HEK293 (cell line): ENCODE measurements around the gene SLC7A4.
"Not testable (repeated sequence)": the region's sequence is repeated elsewhere in the genome, so short reads cannot be mapped to it uniquely, and the experiment has no call there.

ENCODE experiments used
- CTCF ChIA-PET: fragments of 350-600 bp; formaldehyde crosslinking; extraction: SDS; loops from one replicate; lab custom pipeline; 2021; ENCODE audit warnings: antibody characterized with exemption; lab: Yijun Ruan, JAX
- POLR2A ChIA-PET: fragments of 300-600 bp; formaldehyde crosslinking; extraction: SDS; loops from one replicate; lab custom pipeline; 2020; ENCODE audit warnings: antibody characterized with exemption, inconsistent platforms; lab: Yijun Ruan, JAX
- H3K27ac ChIP-seq: fragments of 200-500 bp; sonication (Bioruptor generic); 2 replicates; pipeline ENCODE4 v1.5.1; 2014; ENCODE audit warnings: low read depth, low read length, control low read depth, inconsistent platforms; ENCODE audit errors: extremely low read depth
- H3K36me3 ChIP-seq, 2 experiments: fragments of 200-500 bp in 1 of 2; sonication (Bioruptor generic) in 1 of 2; 1 replicate in 1 of 2; 2 replicates in 1 of 2; pipeline ENCODE4 v1.5.1; 2014 to 2017; ENCODE audit warnings: inconsistent platforms in 2 of 2, low read length in 2 of 2; ENCODE audit not compliant: control insufficient read depth in 2 of 2, insufficient read depth in 1 of 2
- H3K4me1 ChIP-seq: fragments of 200-500 bp; sonication (Bioruptor generic); 2 replicates; pipeline ENCODE4 v1.5.1; 2014; ENCODE audit warnings: mild to moderate bottlenecking, low read length, inconsistent platforms; ENCODE audit not compliant: control insufficient read depth, insufficient read depth
- H3K4me3 ChIP-seq: 2 replicates; pipeline ENCODE4 v1.5.1; 2011; ENCODE audit warnings: low read depth, mild to moderate bottlenecking, control low read depth, low read length, moderate library complexity
- H3K9me3 ChIP-seq: fragments of 200-500 bp; sonication (Bioruptor generic); 2 replicates; pipeline ENCODE4 v1.5.1; 2014; ENCODE audit warnings: low read depth, low read length, inconsistent platforms; ENCODE audit not compliant: control insufficient read depth, insufficient read depth
- FEZF1 ChIP-seq: fragments of 450-650 bp; formaldehyde crosslinking; IDR thresholded peaks from 2 replicates; pipeline ENCODE4 v1.5.1; 2016; ENCODE audit warnings: missing biosample characterization, missing genetic modification characterization
- GFI1B ChIP-seq: fragments of 450-650 bp; formaldehyde crosslinking; IDR thresholded peaks from 2 replicates; pipeline ENCODE4 v1.5.1; 2016; ENCODE audit warnings: missing biosample characterization, missing genetic modification characterization
- HOXC10 ChIP-seq: sonication (generic); formaldehyde crosslinking; IDR thresholded peaks from 2 replicates; pipeline ENCODE4 v1.8.1; 2023; ENCODE audit warnings: mild to moderate bottlenecking, missing genetic modification reagents
- KLF9 ChIP-seq: fragments of 450-650 bp; formaldehyde crosslinking; IDR thresholded peaks from 2 replicates; pipeline ENCODE4 v1.5.1; 2016; ENCODE audit warnings: missing biosample characterization, missing genetic modification characterization, low read depth
- REST ChIP-seq: fragments of 450-650 bp; formaldehyde crosslinking; IDR thresholded peaks from 2 replicates; pipeline ENCODE4 v1.5.1; 2016; ENCODE audit warnings: missing biosample characterization, missing genetic modification characterization
- ZBTB17 ChIP-seq: fragments of 450-650 bp; formaldehyde crosslinking; IDR thresholded peaks from 2 replicates; pipeline ENCODE4 v1.5.1; 2016; ENCODE audit warnings: missing biosample characterization, missing genetic modification characterization
- ZNF121 ChIP-seq: fragments of 450-650 bp; formaldehyde crosslinking; IDR thresholded peaks from 2 replicates; pipeline ENCODE4 v1.5.1; 2016; ENCODE audit warnings: missing biosample characterization, missing genetic modification characterization
- ZNF18 ChIP-seq: fragments of 450-650 bp; formaldehyde crosslinking; IDR thresholded peaks from 2 replicates; pipeline ENCODE4 v1.5.1; 2016; ENCODE audit warnings: missing biosample characterization, missing genetic modification characterization
- ZNF23 ChIP-seq: fragments of 450-650 bp; formaldehyde crosslinking; IDR thresholded peaks from 2 replicates; pipeline ENCODE4 v1.5.1; 2016; ENCODE audit warnings: missing biosample characterization, missing genetic modification characterization, borderline replicate concordance
- ZNF24 ChIP-seq: fragments of 450-650 bp; formaldehyde crosslinking; IDR thresholded peaks from 2 replicates; pipeline ENCODE4 v1.5.1; 2016; ENCODE audit warnings: missing biosample characterization, missing genetic modification characterization
- ZNF266 ChIP-seq: fragments of 450-650 bp; formaldehyde crosslinking; IDR thresholded peaks from 2 replicates; pipeline ENCODE4 v1.5.1; 2016; ENCODE audit warnings: missing biosample characterization, missing genetic modification characterization, low read depth
- ZNF510 ChIP-seq: fragments of 450-650 bp; formaldehyde crosslinking; IDR thresholded peaks from 2 replicates; pipeline ENCODE4 v1.5.1; 2018; ENCODE audit warnings: mild to moderate bottlenecking, missing genetic modification characterization, missing biosample characterization; ENCODE audit not compliant: insufficient replicate concordance
- ZNF555 ChIP-seq: fragments of 450-650 bp; formaldehyde crosslinking; conservative IDR thresholded peaks from 2 replicates; pipeline ENCODE4 v1.5.1; 2017; ENCODE audit warnings: missing biosample characterization, mild to moderate bottlenecking, missing genetic modification characterization, inconsistent platforms
- ZNF701 ChIP-seq: fragments of 450-650 bp; formaldehyde crosslinking; IDR thresholded peaks from 2 replicates; pipeline ENCODE4 v1.5.1; 2016; ENCODE audit warnings: missing biosample characterization, missing genetic modification characterization
- ZNF792 ChIP-seq: fragments of 450-650 bp; formaldehyde crosslinking; IDR thresholded peaks from 2 replicates; pipeline ENCODE4 v1.5.1; 2016; ENCODE audit warnings: missing biosample characterization, missing genetic modification characterization
- ZSCAN30 ChIP-seq: fragments of 450-650 bp; IDR thresholded peaks from 2 replicates; pipeline ENCODE4 v1.5.1; 2018; ENCODE audit warnings: missing biosample characterization, mild to moderate bottlenecking, missing genetic modification characterization, moderate library complexity

The SLC7A4 gene

GRCh38 chr22:21039158-21039557, 6.8 kb upstream of the SLC7A4 start:
- H3K9me3 ChIP-seq, H3K27ac ChIP-seq, H3K4me3 ChIP-seq, H3K4me1 ChIP-seq, H3K36me3 ChIP-seq, POLR2A ChIA-PET: not testable (repeated sequence)
- CTCF ChIA-PET = interaction anchor here (0.6 to 1.1 kb wide), 2 partner anchors 18 to 236 kb away, joined by 5 to 6 read pairs; no protein-coding TSS in a partner anchor
- TF ChIP-seq ZNF121 (tag by site-specific recombination) = peak; percentile 69

GRCh38 chr22:21038405-21038804, 6.0 kb upstream of the SLC7A4 start:
- Histone ChIP-seq H3K27ac (no peak overlapping the region), H3K36me3 (no peaks in the 10 kb centered on the region), H3K9me3 (no peaks in the 10 kb centered on the region), H3K4me3 (no peak overlapping the region), H3K4me1 (no peaks in the 10 kb centered on the region)
- TF ChIP-seq REST (tag by site-specific recombination) = peak; percentile 61
- no peak for TF ChIP-seq ZSCAN30
- ChIA-PET POLR2A (interaction anchor here (1.7 to 1.8 kb wide), 2 partner anchors 36 to 56 kb away, joined by 5 to 7 read pairs; partner anchors contain the start of genes LZTR1 and THAP7), CTCF (interaction anchor here (0.6 to 1.2 kb wide), 5 partner anchors 8 to 1169 kb away, joined by 3 to 6 read pairs (median 5); partner anchors contain the start of gene LRRC74B)

DNA sequence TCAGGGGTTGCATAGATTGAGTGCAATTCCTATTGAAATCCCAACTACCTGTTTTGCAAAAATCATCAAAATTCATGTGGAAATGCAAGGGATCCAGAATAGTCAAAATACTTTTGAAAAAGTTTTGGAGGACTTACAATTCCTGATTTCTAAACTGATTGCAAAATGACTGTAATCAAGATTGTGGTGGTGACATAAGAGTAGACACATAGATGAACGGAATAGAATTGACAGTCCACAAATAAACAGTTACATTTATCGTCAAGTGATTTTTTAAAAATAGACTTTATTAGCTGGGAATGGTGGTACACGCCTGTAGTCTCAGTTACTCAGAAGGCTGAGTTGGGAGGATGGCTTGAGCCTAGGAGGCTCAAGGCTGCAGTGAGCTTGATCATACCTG, 2.6 kb upstream of the SLC7A4 start:
- POLR2A ChIA-PET = no interaction called here
- Histone ChIP-seq H3K4me3 (no peak overlapping the region), H3K4me1 (no peaks in the 10 kb centered on the region), H3K27ac (no peak overlapping the region), H3K9me3 (no peaks in the 10 kb centered on the region), H3K36me3 (no peaks in the 10 kb centered on the region)
- TF ChIP-seq GFI1B = no peak
- no peak for TF ChIP-seq ZNF121 (tag by site-specific recombination)
- no peak for TF ChIP-seq ZNF792 (tag by site-specific recombination)
- TF ChIP-seq ZNF18 (tag by site-specific recombination) = no peak
- no peak for TF ChIP-seq ZNF266
- no peak for TF ChIP-seq ZNF555 (tag by site-specific recombination)
- TF ChIP-seq ZNF701 (tag by site-specific recombination) = no peak
- no peak for TF ChIP-seq ZNF24 (tag by site-specific recombination)
- no peak for TF ChIP-seq ZBTB17 (tag by site-specific recombination)
- no peak for TF ChIP-seq ZNF510 (tag by site-specific recombination)
- no peak for TF ChIP-seq KLF9 (tag by site-specific recombination)
- TF ChIP-seq HOXC10 = no peak
- no peak for TF ChIP-seq ZNF23 (tag by site-specific recombination)
- no peak for TF ChIP-seq FEZF1 (tag by site-specific recombination)
- CTCF ChIA-PET = interaction anchor here (1.3 kb wide), 1 partner anchor 11 kb away, joined by 3 read pairs; no protein-coding TSS in a partner anchor
